Endothelial cell of umbilical vein (primary cell): Measurements from ENCODE around the gene PIM3. TPM values are rescaled to one million over a fixed set of nuclear protein-coding genes. Genes with fewer than 3 reads are reported as not detected.

Experiments used
- BruUV-seq: library from RNA; stranded (reverse); fragments of 400-500 nt; replicated peaks from 2 replicates; lab custom pipeline; 2021; lab: Mats Ljungman, UMichigan
- CTCF ChIA-PET: fragments of 300-600, 350-600 bp; sonication (Branson Sonifier 250); formaldehyde crosslinking; loops from one replicate; lab custom pipeline; 2021; ENCODE audit warnings: antibody characterized with exemption, inconsistent platforms; lab: Charles Lee
- POLR2A ChIA-PET: fragments of 300-600, 350-600 bp; sonication (Branson Sonifier 250); formaldehyde crosslinking; loops from one replicate; lab custom pipeline; 2021; ENCODE audit warnings: antibody characterized with exemption, inconsistent platforms; lab: Charles Lee
- DNase-seq: peaks from one replicate; pipeline ENCODE4 v3.0.0-alpha.2; 2011; ENCODE audit warnings: low read depth, low spot score
- FAIRE-seq: peaks from 2 replicates; lab custom pipeline; 2011; peaks lifted over from hg19 to GRCh38; lab: Jason Lieb, UNC
- H2AFZ ChIP-seq: 2 replicates; pipeline ENCODE4 v1.6.0; 2012; ENCODE audit warnings: low read depth, low read length, control low read depth, inconsistent platforms
- H3K27ac ChIP-seq: 2 replicates; pipeline ENCODE4 v1.5.1; 2011; ENCODE audit warnings: low read depth, mild to moderate bottlenecking, control low read depth, low read length, moderate library complexity; ENCODE audit not compliant: insufficient read depth
- H3K27me3 ChIP-seq, 2 experiments: 2 replicates each; pipeline versions ENCODE4 v1.6.0 to v1.6.1; 2011; ENCODE audit warnings: low read length in 2 of 2, mixed read lengths in 1 of 2; ENCODE audit not compliant: control insufficient read depth in 2 of 2, insufficient read depth in 2 of 2
- H3K36me3 ChIP-seq, 2 experiments: 2 replicates in 1 of 2; 3 replicates in 1 of 2; pipeline ENCODE4 v1.5.1; 2011; ENCODE audit warnings: low read length in 2 of 2, mild to moderate bottlenecking in 1 of 2, moderate library complexity in 1 of 2; ENCODE audit not compliant: control insufficient read depth in 2 of 2, insufficient read depth in 2 of 2; ENCODE audit errors: extremely low read depth in 1 of 2
- H3K4me1 ChIP-seq: 3 replicates; pipeline ENCODE4 v1.5.1; 2011; ENCODE audit warnings: mild to moderate bottlenecking, low read length; ENCODE audit not compliant: control insufficient read depth, insufficient read depth; ENCODE audit errors: extremely low read depth
- H3K4me2 ChIP-seq: 2 replicates; pipeline ENCODE4 v1.6.1; 2011; ENCODE audit warnings: low read length, control low read depth, mixed read lengths; ENCODE audit not compliant: insufficient read depth
- H3K4me3 ChIP-seq, 3 experiments: fragments of 200-600 bp in 1 of 3; sonication (generic), shearing (Covaris generic) in 1 of 3; replicated peaks in 1 of 3; 2 replicates each; pipeline ENCODE4 v1.5.1; 2011 to 2016; ENCODE audit warnings: control low read depth in 3 of 3, low read length in 3 of 3, mild to moderate bottlenecking in 2 of 3, inconsistent platforms in 1 of 3, low read depth in 1 of 3, moderate library complexity in 1 of 3; ENCODE audit not compliant: insufficient read depth in 1 of 3
- H3K79me2 ChIP-seq: 2 replicates; pipeline ENCODE4 v1.6.0; 2012; ENCODE audit warnings: low read length, inconsistent platforms; ENCODE audit not compliant: control insufficient read depth, insufficient read depth
- H3K9ac ChIP-seq: replicated peaks from 2 replicates; pipeline ENCODE3; 2011; ENCODE audit warnings: low read length, control low read depth; ENCODE audit not compliant: insufficient read depth; ENCODE audit errors: extremely low read depth
- H3K9me1 ChIP-seq: replicated peaks from 3 replicates; pipeline ENCODE4 v1.6.0; 2011; ENCODE audit warnings: mild to moderate bottlenecking, low read length; ENCODE audit not compliant: control insufficient read depth, insufficient read depth; ENCODE audit errors: extremely low read depth
- H3K9me3 ChIP-seq: replicated peaks from 2 replicates; pipeline ENCODE4 v1.5.1; 2012; ENCODE audit warnings: low read length, inconsistent platforms; ENCODE audit not compliant: control insufficient read depth, insufficient read depth
- H4K20me1 ChIP-seq: replicated peaks from 2 replicates; pipeline ENCODE3; 2011; ENCODE audit warnings: mild to moderate bottlenecking, low read length; ENCODE audit not compliant: control insufficient read depth, insufficient read depth; ENCODE audit errors: extremely low read depth
- EZH2 ChIP-seq: IDR thresholded peaks from 2 replicates; pipeline ENCODE4 v1.6.1; 2012; ENCODE audit warnings: borderline replicate concordance, low read depth, mild to moderate bottlenecking, moderate library complexity, low read length, inconsistent platforms; ENCODE audit not compliant: severe bottlenecking
- FOS ChIP-seq: IDR thresholded peaks from 2 replicates; pipeline ENCODE4 v1.6.1; 2011; ENCODE audit warnings: mild to moderate bottlenecking, low read length, moderate library complexity, borderline replicate concordance; ENCODE audit not compliant: insufficient read depth
- GATA2 ChIP-seq: IDR thresholded peaks from 2 replicates; pipeline ENCODE4 v1.7.0; 2011; ENCODE audit warnings: low read depth, mild to moderate bottlenecking, moderate library complexity, mixed read lengths, low read length; ENCODE audit not compliant: insufficient read length, insufficient read depth
- JUN ChIP-seq: IDR thresholded peaks from 2 replicates; pipeline ENCODE4 v1.6.1; 2011; ENCODE audit warnings: borderline replicate concordance, low read depth; ENCODE audit not compliant: insufficient read length, insufficient read depth
- MYC ChIP-seq: IDR thresholded peaks from one replicate; pipeline ENCODE4 v1.6.1; 2011; ENCODE audit warnings: mild to moderate bottlenecking, low read depth, low read length
- POLR2A ChIP-seq: IDR thresholded peaks from 2 replicates; pipeline ENCODE4 v1.6.1; 2012; ENCODE audit warnings: low read depth, mild to moderate bottlenecking, control low read depth, low read length
- POLR2AphosphoS5 ChIP-seq: IDR thresholded peaks from 2 replicates; pipeline ENCODE4 v1.6.1; 2012; ENCODE audit warnings: low read depth, mild to moderate bottlenecking, control low read depth, low read length, moderate library complexity; ENCODE audit not compliant: insufficient read depth
- dilution Hi-C: fragments of 300-500 bp; cut with MboI; formaldehyde crosslinking; loops from one replicate; pipeline ENCODE4 v1.15.0; 2019; ENCODE audit warnings: low sequenced_read_pairs; ENCODE audit not compliant: extremely low pct_ligation_motif_present
- intact Hi-C: fragments of 100-400 bp; cut with micrococcal nuclease; formaldehyde crosslinking; loops from one replicate; pipeline ENCODE4 v1.10.0; 2022
- polyA plus RNA-seq, 4 experiments: library from polyadenylated mRNA; depleted of rRNA in 3 of 4; stranded (reverse) in 3 of 4; unstranded in 1 of 4; fragments of >200 nt; gene quantifications; 2 replicates each; pipeline versions ENCODE4 v1.2.1 to v1.2.3, GENCODE V29; 2011 to 2012; ENCODE audit warnings: missing spikeins in 1 of 4
- total RNA-seq: library from RNA; stranded (reverse); gene quantifications from 2 replicates; pipeline ENCODE4 v1.2.3, GENCODE V29; 2021
- TF ChIP-seq, protein P1 (sequence below): IDR thresholded peaks from 2 replicates; pipeline ENCODE4 v1.6.1; 2011; ENCODE audit not compliant: insufficient read depth, insufficient read length
- TF ChIP-seq, protein P2 (sequence below), 2 donors: IDR thresholded peaks; 1 replicate in 1 of 2; 2 replicates in 1 of 2; pipeline ENCODE4 v1.5.1; 2011; ENCODE audit warnings: low read length in 2 of 2, mild to moderate bottlenecking in 2 of 2, moderate library complexity in 2 of 2, control low read depth in 1 of 2, inconsistent platforms in 1 of 2, low read depth in 1 of 2; ENCODE audit not compliant: insufficient read depth in 1 of 2; ENCODE audit errors: extremely low read depth in 1 of 2

PIM3 gene
- total and polyA plus RNA-seq, 2 donors (not counting 3 experiments of a cell fraction or from before 2014, with no cell fraction given) = 131 to 185 TPM

DNA sequence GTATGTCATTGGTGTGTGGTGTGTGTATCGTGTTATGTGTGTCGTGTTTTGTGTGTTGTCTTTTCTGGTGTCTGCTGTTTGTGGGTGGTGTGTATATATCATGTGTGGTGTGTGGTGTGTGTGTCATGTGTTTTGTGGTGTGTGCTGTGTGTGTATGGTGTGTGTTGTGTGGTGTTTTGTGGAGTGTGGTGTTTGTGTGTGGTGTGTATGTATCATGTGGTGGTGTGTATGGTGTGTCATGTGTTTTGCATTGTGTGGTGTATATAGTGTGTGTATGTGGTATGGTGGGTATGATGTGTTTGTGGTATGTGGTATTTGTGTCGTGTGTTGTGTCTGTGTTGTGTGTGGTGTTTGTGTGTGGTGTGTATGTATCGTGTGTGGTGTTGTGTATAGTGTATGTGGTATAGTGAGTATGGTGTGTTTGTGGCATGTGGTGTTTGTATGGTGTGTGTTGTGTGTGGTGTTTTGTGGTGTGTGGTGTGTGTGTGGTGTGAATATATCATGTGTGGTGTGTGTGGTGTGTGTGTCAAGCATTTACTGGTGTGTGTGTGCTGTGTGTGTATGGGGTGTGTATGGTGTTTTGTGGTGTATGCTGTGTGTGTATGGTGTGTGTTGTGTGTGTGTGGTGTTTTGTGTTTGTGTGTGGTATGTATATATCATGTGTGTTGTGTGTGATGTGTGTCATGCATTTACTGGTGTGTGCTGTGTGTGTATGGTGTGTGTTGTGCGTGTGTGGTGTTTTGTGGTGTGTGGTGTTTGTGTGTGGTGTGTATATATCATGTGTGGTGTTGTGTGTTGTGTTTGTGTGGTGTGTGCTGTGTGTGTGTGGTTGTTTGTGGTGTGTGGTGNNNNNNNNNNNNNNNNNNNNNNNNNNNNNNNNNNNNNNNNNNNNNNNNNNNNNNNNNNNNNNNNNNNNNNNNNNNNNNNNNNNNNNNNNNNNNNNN is 12.7 kb downstream of the PIM3 start:
- dilution Hi-C loops = no loop called here
- TF ChIP-seq POLR2A = no peak
- no peak for TF ChIP-seq MYC
- no peak for TF ChIP-seq GATA2
- TF ChIP-seq, protein P1, sequence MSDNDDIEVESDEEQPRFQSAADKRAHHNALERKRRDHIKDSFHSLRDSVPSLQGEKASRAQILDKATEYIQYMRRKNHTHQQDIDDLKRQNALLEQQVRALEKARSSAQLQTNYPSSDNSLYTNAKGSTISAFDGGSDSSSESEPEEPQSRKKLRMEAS = no peak
- no peak for TF ChIP-seq FOS
- TF ChIP-seq, protein P2, sequence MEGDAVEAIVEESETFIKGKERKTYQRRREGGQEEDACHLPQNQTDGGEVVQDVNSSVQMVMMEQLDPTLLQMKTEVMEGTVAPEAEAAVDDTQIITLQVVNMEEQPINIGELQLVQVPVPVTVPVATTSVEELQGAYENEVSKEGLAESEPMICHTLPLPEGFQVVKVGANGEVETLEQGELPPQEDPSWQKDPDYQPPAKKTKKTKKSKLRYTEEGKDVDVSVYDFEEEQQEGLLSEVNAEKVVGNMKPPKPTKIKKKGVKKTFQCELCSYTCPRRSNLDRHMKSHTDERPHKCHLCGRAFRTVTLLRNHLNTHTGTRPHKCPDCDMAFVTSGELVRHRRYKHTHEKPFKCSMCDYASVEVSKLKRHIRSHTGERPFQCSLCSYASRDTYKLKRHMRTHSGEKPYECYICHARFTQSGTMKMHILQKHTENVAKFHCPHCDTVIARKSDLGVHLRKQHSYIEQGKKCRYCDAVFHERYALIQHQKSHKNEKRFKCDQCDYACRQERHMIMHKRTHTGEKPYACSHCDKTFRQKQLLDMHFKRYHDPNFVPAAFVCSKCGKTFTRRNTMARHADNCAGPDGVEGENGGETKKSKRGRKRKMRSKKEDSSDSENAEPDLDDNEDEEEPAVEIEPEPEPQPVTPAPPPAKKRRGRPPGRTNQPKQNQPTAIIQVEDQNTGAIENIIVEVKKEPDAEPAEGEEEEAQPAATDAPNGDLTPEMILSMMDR (IDR thresholded peaks at IDR 0.05; ENCODE audit: extremely low read depth in 1 of 2, insufficient read depth in 1 of 2, low read depth in 1 of 2, low read length in 2 of 2) = no peak
- no peak for TF ChIP-seq EZH2
- no peak for TF ChIP-seq JUN
- no peak for TF ChIP-seq POLR2AphosphoS5
- no peaks in the 10 kb centered on the region for H4K20me1 ChIP-seq
- intact Hi-C loops = loop anchor here (5.0 to 10.0 kb wide), 2 partner anchors 206 to 232 kb away; partner anchors contain the start of gene SELENOO
- no peak overlapping the region for H3K4me3 ChIP-seq
- no TSS peak for BruUV-seq
- ChIA-PET CTCF (no interaction called here), POLR2A (no interaction called here)
- H3K4me2 ChIP-seq = no peak overlapping the region
- DNase-seq (no peak), FAIRE-seq (no peak)
- no peaks in the 10 kb centered on the region for H3K27me3 ChIP-seq
- no peaks in the 10 kb centered on the region for H3K36me3 ChIP-seq
- H3K9ac ChIP-seq = no peak overlapping the region
- H3K9me3 ChIP-seq = no peaks in the 10 kb centered on the region
- H3K9me1 ChIP-seq = no peaks in the 10 kb centered on the region
- H3K79me2 ChIP-seq = no peaks in the 10 kb centered on the region
- H3K4me1 ChIP-seq = peaks cover 8% of the 10 kb centered on the region
- no peak overlapping the region for H3K27ac ChIP-seq
- no peak overlapping the region for H2AFZ ChIP-seq
